GM18867 (cell line): Measurements from ENCODE around the gene C12orf75.
"Not testable (repeated sequence)": the region's sequence is repeated elsewhere in the genome, so short reads cannot be mapped to it uniquely, and the experiment has no call there.

Experiments
- ATAC-seq: cut with Tn5 transposase; IDR thresholded peaks from one replicate; pipeline ENCODE4 v1.9.1; 2021; ENCODE audit warnings: mild to moderate bottlenecking, moderate library complexity; ENCODE audit not compliant: unreplicated experiment

The C12orf75 gene

GRCh38 chr12:105334001-105334400, 3.5 kb downstream of the C12orf75 start:
- no peak for ATAC-seq

- no peak for ATAC-seq
Measured at GRCh38 chr12:105334582-105334981, 4.1 kb downstream of the C12orf75 start.

- no peak for ATAC-seq
Measured at GRCh38 chr12:105335856-105336255, 5.4 kb downstream of the C12orf75 start.

- ATAC-seq, result no peak
Measured at GRCh38 chr12:105336411-105336810, 5.9 kb downstream of the C12orf75 start.

GRCh38 chr12:105337391-105337790, 6.9 kb downstream of the C12orf75 start:
- no peak for ATAC-seq

- ATAC-seq, result no peak
Measured at GRCh38 chr12:105338966-105339365, 8.5 kb downstream of the C12orf75 start.

- ATAC-seq, result no peak
Measured at GRCh38 chr12:105341010-105341409, 10.5 kb downstream of the C12orf75 start.

GRCh38 chr12:105341620-105342019, 11.1 kb downstream of the C12orf75 start:
- not testable (repeated sequence) for ATAC-seq

- no peak for ATAC-seq
Measured at GRCh38 chr12:105342464-105342863, 12.0 kb downstream of the C12orf75 start.

- ATAC-seq, result no peak
Measured at GRCh38 chr12:105343836-105344235, 13.3 kb downstream of the C12orf75 start.

GRCh38 chr12:105347499-105347898, 17.0 kb downstream of the C12orf75 start:
- no peak for ATAC-seq

- ATAC-seq, result no peak
Measured at GRCh38 chr12:105348142-105348541, 17.7 kb downstream of the C12orf75 start.

- ATAC-seq, result no peak
Measured at GRCh38 chr12:105348561-105348960, 18.1 kb downstream of the C12orf75 start.

GRCh38 chr12:105349138-105349537, 18.6 kb downstream of the C12orf75 start:
- no peak for ATAC-seq

- ATAC-seq, result no peak
Measured at GRCh38 chr12:105351523-105351922, 21.0 kb downstream of the C12orf75 start.

- peak; percentile 82 for ATAC-seq
Measured at GRCh38 chr12:105352052-105352451, 21.6 kb downstream of the C12orf75 start.

- ATAC-seq, result no peak
Measured at GRCh38 chr12:105352940-105353635, 22.6 kb downstream of the C12orf75 start.

GRCh38 chr12:105355752-105356151, 25.3 kb downstream of the C12orf75 start:
- no peak for ATAC-seq

- peak; percentile 82 for ATAC-seq
Measured at GRCh38 chr12:105357162-105357691, 26.7 kb downstream of the C12orf75 start.

- no peak for ATAC-seq
Measured at GRCh38 chr12:105358789-105359188, 28.3 kb downstream of the C12orf75 start.

- ATAC-seq, result no peak
Measured at GRCh38 chr12:105359856-105360255, 29.4 kb downstream of the C12orf75 start.

GRCh38 chr12:105363890-105364289, 33.4 kb downstream of the C12orf75 start:
- no peak for ATAC-seq

- ATAC-seq, result no peak
Measured at GRCh38 chr12:105365231-105365630, 34.7 kb downstream of the C12orf75 start.
